Body of pancreas (tissue), 4 donors: Measurements from ENCODE around the gene KIF5A. TPM values are rescaled to one million over a fixed set of nuclear protein-coding genes. Genes with fewer than 3 reads are reported as not detected.
"Not testable (repeated sequence)": the region's sequence is repeated elsewhere in the genome, so short reads cannot be mapped to it uniquely, and the experiment has no call there.

Source experiments
- ATAC-seq: fragments of 150-250 bp; one replicate; pipeline ENCODE4 v1.9.1; 2016
- DNase-seq, 4 donors: peaks; one replicate each; pipeline ENCODE4 v3.0.0-alpha.2; 2019
- H3K27ac ChIP-seq, 4 donors: fragments of 200-600 bp; sonication (generic); 1 replicate in 3 of 4; 2 replicates in 1 of 4; pipeline versions ENCODE4 v1.5.1 to v1.6.1; 2016 to 2019; ENCODE audit warnings: mild to moderate bottlenecking in 1 of 4, mixed read lengths in 1 of 4, moderate library complexity in 1 of 4
- H3K27me3 ChIP-seq, 2 donors: fragments of 200-600 bp; sonication (generic); one replicate each; pipeline ENCODE4 v1.6.0; 2016; ENCODE audit warnings: mild to moderate bottlenecking in 1 of 2
- H3K36me3 ChIP-seq, 2 donors: fragments of 200-600 bp; sonication (generic); replicated peaks in 1 of 2; 2 replicates each; pipeline ENCODE4 v1.5.1; 2016; ENCODE audit warnings: low read depth in 2 of 2; ENCODE audit not compliant: insufficient read depth in 1 of 2
- H3K4me1 ChIP-seq: fragments of 200-600 bp; sonication (generic); one replicate; pipeline ENCODE4 v1.6.0; 2016
- H3K4me3 ChIP-seq, 2 donors: fragments of 200-600 bp; sonication (generic); 1 replicate in 1 of 2; 2 replicates in 1 of 2; pipeline ENCODE4 v1.5.1; 2016 to 2019
- H3K9me3 ChIP-seq, 3 donors: fragments of 200-600 bp; sonication (generic); 1 replicate in 2 of 3; 2 replicates in 1 of 3; pipeline ENCODE4 v1.5.1; 2016
- POLR2A ChIP-seq, 3 donors: fragments of 450-650 bp; IDR thresholded peaks; one replicate each; pipeline ENCODE4 v1.6.1; 2016; ENCODE audit warnings: antibody characterized with exemption in 3 of 3, mild to moderate bottlenecking in 2 of 3
- WGBS, 2 donors: methylation state at CpG; one replicate each; pipeline ENCODE4 v1.1.5; 2017; 5-methylcytosine and 5-hydroxymethylcytosine counted together
- intact Hi-C: fragments of 100-400 bp; cut with DNase I; formaldehyde crosslinking; loops from one replicate; pipeline ENCODE4 v1.15.1; 2023
- total RNA-seq, 2 donors: library from RNA; depleted of rRNA; stranded (reverse); fragments of >200 nt; gene quantifications; one replicate each; pipeline ENCODE4 v1.1.0, GENCODE V29; 2016
- TF ChIP-seq, protein P1 (sequence below), 7 experiments: fragments of 450-650 bp in 4 of 7; fragments of 200-600 bp in 3 of 7; sonication (generic) in 3 of 7; IDR thresholded peaks; one replicate each; pipeline ENCODE4 v1.5.1; 2016 to 2019; ENCODE audit warnings: antibody characterized with exemption in 7 of 7

KIF5A gene
- total RNA-seq, 2 donors from 2014 or later = 0.33 to 1.3 TPM

DNA sequence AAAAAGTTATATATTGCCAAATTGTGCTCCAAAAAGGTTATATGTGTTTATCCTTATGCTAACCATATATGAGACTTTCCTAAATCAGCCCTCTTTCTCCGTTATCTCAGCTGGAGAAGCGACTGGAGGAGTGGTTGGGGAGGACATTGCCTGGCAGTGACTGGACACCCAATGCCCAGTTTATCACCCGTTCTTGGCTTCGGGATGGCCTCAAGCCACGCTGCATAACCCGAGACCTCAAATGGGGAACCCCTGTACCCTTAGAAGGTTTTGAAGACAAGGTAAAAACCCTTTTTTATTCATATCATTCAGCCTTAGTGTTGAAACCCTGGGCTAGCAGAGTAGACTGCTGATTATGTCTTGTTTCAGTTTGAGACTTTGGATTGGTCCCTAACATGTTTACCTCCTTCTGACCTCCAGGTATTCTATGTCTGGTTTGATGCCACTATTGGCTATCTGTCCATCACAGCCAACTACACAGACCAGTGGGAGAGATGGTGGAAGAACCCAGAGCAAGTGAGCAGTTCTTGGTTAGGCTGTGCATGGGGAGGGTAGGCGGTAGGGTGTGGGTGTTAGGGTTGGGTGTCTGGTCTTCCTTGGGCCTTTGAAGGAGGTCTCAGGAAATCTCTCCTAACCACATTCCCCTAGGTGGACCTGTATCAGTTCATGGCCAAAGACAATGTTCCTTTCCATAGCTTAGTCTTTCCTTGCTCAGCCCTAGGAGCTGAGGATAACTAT is 38.1 kb upstream of the KIF5A start:
- intact Hi-C loops = no loop called here
- Histone ChIP-seq H3K9me3 (no peaks in the 10 kb centered on the region), H3K4me1 (peaks cover 21% of the 10 kb centered on the region), H3K27me3 (no peaks in the 10 kb centered on the region), H3K27ac (peak overlapping the region in 1 of 4 donors; percentile 5), H3K4me3 (no peak overlapping the region), H3K36me3 (peaks cover 4 to 22% of the 10 kb centered on the region in 2 donors)
- TF ChIP-seq, protein P1, sequence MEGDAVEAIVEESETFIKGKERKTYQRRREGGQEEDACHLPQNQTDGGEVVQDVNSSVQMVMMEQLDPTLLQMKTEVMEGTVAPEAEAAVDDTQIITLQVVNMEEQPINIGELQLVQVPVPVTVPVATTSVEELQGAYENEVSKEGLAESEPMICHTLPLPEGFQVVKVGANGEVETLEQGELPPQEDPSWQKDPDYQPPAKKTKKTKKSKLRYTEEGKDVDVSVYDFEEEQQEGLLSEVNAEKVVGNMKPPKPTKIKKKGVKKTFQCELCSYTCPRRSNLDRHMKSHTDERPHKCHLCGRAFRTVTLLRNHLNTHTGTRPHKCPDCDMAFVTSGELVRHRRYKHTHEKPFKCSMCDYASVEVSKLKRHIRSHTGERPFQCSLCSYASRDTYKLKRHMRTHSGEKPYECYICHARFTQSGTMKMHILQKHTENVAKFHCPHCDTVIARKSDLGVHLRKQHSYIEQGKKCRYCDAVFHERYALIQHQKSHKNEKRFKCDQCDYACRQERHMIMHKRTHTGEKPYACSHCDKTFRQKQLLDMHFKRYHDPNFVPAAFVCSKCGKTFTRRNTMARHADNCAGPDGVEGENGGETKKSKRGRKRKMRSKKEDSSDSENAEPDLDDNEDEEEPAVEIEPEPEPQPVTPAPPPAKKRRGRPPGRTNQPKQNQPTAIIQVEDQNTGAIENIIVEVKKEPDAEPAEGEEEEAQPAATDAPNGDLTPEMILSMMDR (IDR thresholded peaks at IDR 0.05) = no peak
- TF ChIP-seq POLR2A (IDR thresholded peaks at IDR 0.05) = no peak
- 94 to 98% methylated on average over 7 of the region's 7 CpGs for WGBS, 2 donors
- DNase-seq (no peak), ATAC-seq (no peak)

- TF ChIP-seq, protein P1 (IDR thresholded peaks at IDR 0.05) = no peak
- no peak for TF ChIP-seq POLR2A (IDR thresholded peaks at IDR 0.05)
- intact Hi-C loops = no loop called here
- peaks cover 4 to 26% of the 10 kb centered on the region in 2 donors for H3K36me3 ChIP-seq
- no peaks in the 10 kb centered on the region for H3K27me3 ChIP-seq
- no peak for ATAC-seq
- H3K27ac ChIP-seq = no peak overlapping the region
- H3K4me1 ChIP-seq = peaks cover 30% of the 10 kb centered on the region
- H3K9me3 ChIP-seq = no peaks in the 10 kb centered on the region
- WGBS, 2 donors = 78 to 81% methylated on average over 6 of the region's 6 CpGs
- no peak overlapping the region for H3K4me3 ChIP-seq
- no peak for DNase-seq
These were observed 37.2 kb upstream of the KIF5A start for GRCh38 chr12:57512665-57513064.

GRCh38 chr12:57513266-57513665 is 36.6 kb upstream of the KIF5A start:
- Histone ChIP-seq H3K27ac (no peak overlapping the region), H3K4me1 (peaks cover 36% of the 10 kb centered on the region), H3K4me3 (no peak overlapping the region), H3K9me3 (no peaks in the 10 kb centered on the region), H3K27me3 (no peaks in the 10 kb centered on the region), H3K36me3 (peaks cover 4 to 26% of the 10 kb centered on the region in 2 donors)
- WGBS, 2 donors = 95 to 99% methylated on average over 5 of the region's 5 CpGs
- TF ChIP-seq, protein P1 (IDR thresholded peaks at IDR 0.05) = no peak
- TF ChIP-seq POLR2A (IDR thresholded peaks at IDR 0.05) = no peak
- DNase-seq = no peak
- ATAC-seq = no peak
- intact Hi-C loops = no loop called here

DNA sequence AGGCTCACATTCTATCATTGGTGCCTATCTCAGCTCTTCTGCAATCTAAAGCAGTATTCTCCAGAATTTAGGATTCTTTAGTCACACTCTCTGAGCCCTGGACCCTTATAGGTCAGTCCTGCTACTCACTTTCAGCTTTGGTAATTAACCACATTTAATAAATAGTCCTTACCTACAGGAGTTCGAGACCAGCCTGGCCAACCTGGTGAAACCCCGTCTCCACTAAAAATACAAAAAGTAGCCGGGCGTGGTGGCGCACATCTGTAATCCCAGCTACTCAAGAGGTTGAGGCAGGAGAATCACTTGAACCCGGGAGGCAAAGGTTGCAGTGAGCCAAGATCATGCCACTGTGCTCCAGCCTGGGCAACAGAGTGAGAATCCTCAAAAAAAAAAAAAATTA is 36.2 kb upstream of the KIF5A start:
- ATAC-seq, H3K27me3 ChIP-seq, intact Hi-C loops, H3K4me3 ChIP-seq, H3K9me3 ChIP-seq, DNase-seq: not testable (repeated sequence)
- Histone ChIP-seq H3K27ac (peak overlapping the region in 1 of 4 donors; percentile 19), H3K4me1 (peaks cover 40% of the 10 kb centered on the region), H3K36me3 (peaks cover 4 to 26% of the 10 kb centered on the region in 2 donors)
- WGBS, 2 donors = 86 to 90% methylated on average over 6 of the region's 6 CpGs

GRCh38 chr12:57514246-57514645 is 35.6 kb upstream of the KIF5A start:
- peaks cover 46% of the 10 kb centered on the region for H3K4me1 ChIP-seq
- DNase-seq, H3K27me3 ChIP-seq, intact Hi-C loops, H3K9me3 ChIP-seq, H3K4me3 ChIP-seq, ATAC-seq: not testable (repeated sequence)
- peaks cover 4 to 26% of the 10 kb centered on the region in 2 donors for H3K36me3 ChIP-seq
- H3K27ac ChIP-seq = peak overlapping the region in 3 of 4 donors; percentile 19 to 41 (median 34)
- 59 to 67% methylated on average over 9 of the region's 9 CpGs for WGBS, 2 donors
